T-helper 2 cell treated with Interferon-gamma antibody and Interleukin-4, amounts not matched to agents 100 ng/mL and 5 ng/mL, for 36 hours (primary cell): ENCODE measurements around the gene PRC1. TPM values are rescaled to one million over a fixed set of nuclear protein-coding genes. Genes with fewer than 3 reads are reported as not detected.

Source experiments
- total RNA-seq: library from RNA; stranded (reverse); gene quantifications from 2 replicates; pipeline ENCODE4 v1.2.3, GENCODE V29; 2022

PRC1 gene
- total RNA-seq, 1 donor from 2014 or later: 130 TPM

Other genes starting within 250 kb of the PRC1 start
- 211 and 222 TPM in 2 replicates for gene FURIN, start 125.9 kb downstream of the PRC1 start, total RNA-seq
- gene FES, start 110.0 kb downstream of the PRC1 start, total RNA-seq: 25.8 and 28.8 TPM in 2 replicates
- gene MAN2A2, start 91.2 kb downstream of the PRC1 start, total RNA-seq: 134 and 136 TPM in 2 replicates
- 28.3 and 31.6 TPM in 2 replicates for gene HDDC3, start 62.0 kb downstream of the PRC1 start, total RNA-seq
- gene UNC45A, start 59.2 kb downstream of the PRC1 start, total RNA-seq: 62.9 and 63.8 TPM in 2 replicates
- 27.4 and 31.7 TPM in 2 replicates for gene RCCD1, start 39.7 kb downstream of the PRC1 start, total RNA-seq
- gene VPS33B, start 28.1 kb upstream of the PRC1 start, total RNA-seq: 19.5 and 22.7 TPM in 2 replicates
- 0.05 and 0.20 TPM in 2 replicates for gene SV2B, start 105.7 kb upstream of the PRC1 start, total RNA-seq